H9 (cell line): Measurements from ENCODE around the gene MGST2. TPM values are rescaled to one million over a fixed set of nuclear protein-coding genes. Genes with fewer than 3 reads are reported as not detected.

ENCODE experiments used
- DNase-seq: peaks from one replicate; pipeline ENCODE4 v3.0.0-alpha.2; 2017
- H2AFZ ChIP-seq: one replicate; pipeline ENCODE4 v1.6.1; 2013; ENCODE audit warnings: mild to moderate bottlenecking, low read length, control low read depth, moderate library complexity
- H2AK5ac ChIP-seq: 2 replicates; pipeline ENCODE4 v1.6.1; 2013; ENCODE audit warnings: low read length, control low read depth, mixed read lengths; ENCODE audit not compliant: insufficient read length
- H2BK120ac ChIP-seq: one replicate; pipeline ENCODE4 v1.6.1; 2013; ENCODE audit warnings: low read depth, mild to moderate bottlenecking, low read length, control low read depth, inconsistent platforms; ENCODE audit not compliant: poor library complexity, severe bottlenecking
- H2BK12ac ChIP-seq: 2 replicates; pipeline ENCODE4 v1.6.1; 2013; ENCODE audit warnings: low read length, control low read depth, mixed read lengths, low read depth; ENCODE audit not compliant: insufficient read length
- H2BK15ac ChIP-seq: 2 replicates; pipeline ENCODE4 v1.6.1; 2013; ENCODE audit warnings: low read depth, low read length, control low read depth
- H2BK20ac ChIP-seq: one replicate; pipeline ENCODE4 v1.6.1; 2013; ENCODE audit warnings: low read depth, mild to moderate bottlenecking, low read length, control low read depth, inconsistent platforms; ENCODE audit not compliant: poor library complexity, severe bottlenecking
- H2BK5ac ChIP-seq: 2 replicates; pipeline ENCODE4 v1.6.1; 2013; ENCODE audit warnings: low read length, control low read depth, mixed read lengths; ENCODE audit not compliant: insufficient read length
- H3K14ac ChIP-seq: 2 replicates; pipeline ENCODE4 v1.6.1; 2013; ENCODE audit warnings: low read length, control low read depth; ENCODE audit not compliant: insufficient read depth
- H3K18ac ChIP-seq: 2 replicates; pipeline ENCODE4 v1.6.1; 2013; ENCODE audit warnings: low read depth, mild to moderate bottlenecking, mixed read lengths, low read length, control low read depth; ENCODE audit not compliant: insufficient read length
- H3K23ac ChIP-seq: 2 replicates; pipeline ENCODE4 v1.6.1; 2013; ENCODE audit warnings: low read length, control low read depth, mixed read lengths, low read depth; ENCODE audit not compliant: insufficient read length
- H3K23me2 ChIP-seq: 2 replicates; pipeline ENCODE4 v1.6.1; 2013; ENCODE audit warnings: low read depth, mild to moderate bottlenecking, mixed read lengths, low read length, control low read depth; ENCODE audit not compliant: insufficient read length, poor library complexity, severe bottlenecking
- H3K27ac ChIP-seq: 2 replicates; pipeline ENCODE4 v1.5.1; 2013; ENCODE audit warnings: low read length, control low read depth, mixed read lengths, low read depth; ENCODE audit not compliant: insufficient read length
- H3K27me3 ChIP-seq: 2 replicates; pipeline ENCODE4 v1.6.1; 2013; ENCODE audit warnings: low read length, control low read depth, inconsistent platforms; ENCODE audit not compliant: insufficient read depth
- H3K4ac ChIP-seq: 2 replicates; pipeline ENCODE4 v1.6.1; 2013; ENCODE audit warnings: low read depth, mild to moderate bottlenecking, control low read depth, inconsistent platforms, low read length, moderate library complexity
- H3K4me1 ChIP-seq: 2 replicates; pipeline ENCODE4 v1.6.1; 2013; ENCODE audit warnings: low read length, control low read depth, inconsistent platforms; ENCODE audit not compliant: insufficient read depth
- H3K4me2 ChIP-seq: 2 replicates; pipeline ENCODE4 v1.6.1; 2013; ENCODE audit warnings: low read length, control low read depth, mixed read lengths; ENCODE audit not compliant: insufficient read length, insufficient read depth
- H3K56ac ChIP-seq: 2 replicates; pipeline ENCODE4 v1.6.1; 2013; ENCODE audit warnings: low read depth, mild to moderate bottlenecking, mixed read lengths, low read length, control low read depth; ENCODE audit not compliant: insufficient read length
- H3K79me1 ChIP-seq: 2 replicates; pipeline ENCODE4 v1.6.1; 2013; ENCODE audit warnings: low read depth, mild to moderate bottlenecking, moderate library complexity, low read length, control low read depth, inconsistent platforms; ENCODE audit not compliant: insufficient read depth, poor library complexity, severe bottlenecking
- H3K79me2 ChIP-seq: 2 replicates; pipeline ENCODE4 v1.6.1; 2013; ENCODE audit warnings: low read length, control low read depth, inconsistent platforms; ENCODE audit not compliant: insufficient read depth
- H3K9ac ChIP-seq: 2 replicates; pipeline ENCODE4 v1.6.1; 2013; ENCODE audit warnings: low read length, control low read depth, mixed read lengths; ENCODE audit not compliant: insufficient read length; ENCODE audit errors: extremely low read depth
- H3K9me3 ChIP-seq: one replicate; pipeline ENCODE4 v1.6.1; 2013; ENCODE audit warnings: low read depth, low read length, inconsistent platforms; ENCODE audit not compliant: control insufficient read depth
- H3T11ph ChIP-seq: one replicate; pipeline ENCODE4 v1.6.1; 2013; ENCODE audit warnings: mild to moderate bottlenecking, low read length, control low read depth, inconsistent platforms
- H4K20me1 ChIP-seq: one replicate; pipeline ENCODE4 v1.6.1; 2013; ENCODE audit not compliant: control insufficient read depth, insufficient read length, insufficient read depth
- H4K5ac ChIP-seq: 2 replicates; pipeline ENCODE4 v1.6.1; 2013; ENCODE audit warnings: low read depth, mild to moderate bottlenecking, mixed read lengths, low read length, control low read depth; ENCODE audit not compliant: insufficient read length
- H4K8ac ChIP-seq: replicated peaks from 2 replicates; pipeline ENCODE4 v1.6.1; 2013; ENCODE audit warnings: low read length, control low read depth, mixed read lengths, low read depth; ENCODE audit not compliant: insufficient read length
- H4K91ac ChIP-seq: 2 replicates; pipeline ENCODE4 v1.6.1; 2013; ENCODE audit warnings: low read depth, mild to moderate bottlenecking, moderate library complexity, mixed read lengths, low read length, control low read depth; ENCODE audit not compliant: insufficient read length
- H3K27ac Mint-ChIP-seq, 3 experiments: 2 replicates in 2 of 3; 3 replicates in 1 of 3; pipeline ENCODE4 v1.8.0; 2020 to 2021; ENCODE audit warnings: mixed read lengths in 3 of 3, mild to moderate bottlenecking in 1 of 3, moderate library complexity in 1 of 3
- H3K27me3 Mint-ChIP-seq: 2 replicates; pipeline ENCODE4 v1.8.0; 2021; ENCODE audit warnings: low read depth, mild to moderate bottlenecking, moderate library complexity, mixed read lengths
- H3K36me3 Mint-ChIP-seq, 3 experiments: 2 replicates in 2 of 3; 3 replicates in 1 of 3; pipeline ENCODE4 v1.8.0; 2020 to 2021; ENCODE audit warnings: low read depth in 3 of 3, mixed read lengths in 3 of 3; ENCODE audit not compliant: insufficient read depth in 1 of 3
- H3K4me1 Mint-ChIP-seq, 2 experiments: 2 replicates each; pipeline ENCODE4 v1.8.0; 2020; ENCODE audit warnings: mixed read lengths in 2 of 2
- H3K4me3 Mint-ChIP-seq, 2 experiments: 2 replicates in 1 of 2; 3 replicates in 1 of 2; pipeline ENCODE4 v1.8.0; 2020 to 2021; ENCODE audit warnings: mild to moderate bottlenecking in 2 of 2, mixed read lengths in 2 of 2, moderate library complexity in 1 of 2
- H3K9me3 Mint-ChIP-seq, 2 experiments: 2 replicates in 1 of 2; 3 replicates in 1 of 2; pipeline ENCODE4 v1.8.0; 2020; ENCODE audit warnings: mild to moderate bottlenecking in 2 of 2, mixed read lengths in 2 of 2, moderate library complexity in 1 of 2
- CTCF ChIP-seq: fragments of 200-600 bp; sonication (generic); conservative IDR thresholded peaks from 3 replicates; pipeline ENCODE4 v1.8.0; 2021; ENCODE audit warnings: antibody characterized with exemption, mild to moderate bottlenecking
- WGBS: extraction: QIAGEN DNeasy Blood & Tissue Kit; methylation state at CpG from one replicate; pipeline ENCODE4 v1.1.7; 2013; ENCODE audit warnings: missing lambda C conversion rate, low lambda C conversion rate, mixed read lengths; ENCODE audit not compliant: insufficient read length; ENCODE audit errors: extremely low coverage; 5-methylcytosine and 5-hydroxymethylcytosine counted together
- total RNA-seq: library from RNA; stranded (reverse); gene quantifications from 2 replicates; pipeline ENCODE4 v1.2.1, GENCODE V29; 2021

The MGST2 gene
- total RNA-seq, 1 experiment from 2014 or later: 6.4 TPM

GRCh38 chr4:139625482-139625881, 40.1 kb upstream of the MGST2 start:
- Mint-ChIP-seq H3K9me3 (peaks cover 0 to 14% of the 10 kb centered on the region in 2 experiments; a peak in 2 of 5 replicates), H3K36me3 (no peaks in the 10 kb centered on the region), H3K4me1 (peaks cover 37 to 46% of the 10 kb centered on the region in 2 experiments), H3K27me3 (peaks cover 94% of the 10 kb centered on the region), H3K27ac (no peak overlapping the region), H3K4me3 (no peak overlapping the region)
- Histone ChIP-seq H3K27ac (no peak overlapping the region), H2BK15ac (no peak overlapping the region), H3K9me3 (no peaks in the 10 kb centered on the region), H3K79me2 (no peaks in the 10 kb centered on the region), H3K18ac (no peak overlapping the region), H3K9ac (no peak overlapping the region), H3K4me2 (no peak overlapping the region), H4K20me1 (no peaks in the 10 kb centered on the region), H3K4ac (no peak overlapping the region), H2BK20ac (no peak overlapping the region), H2BK120ac (no peak overlapping the region), H2AK5ac (no peak overlapping the region), H3T11ph (no peak overlapping the region), H2BK5ac (no peak overlapping the region), H3K56ac (no peak overlapping the region), H3K27me3 (peaks cover 38% of the 10 kb centered on the region), H4K91ac (no peak overlapping the region), H2AFZ (no peak overlapping the region), H4K5ac (no peak overlapping the region), H3K79me1 (no peaks in the 10 kb centered on the region), H2BK12ac (no peak overlapping the region), H3K4me1 (peaks cover 6% of the 10 kb centered on the region), H4K8ac (no peak overlapping the region), H3K14ac (no peak overlapping the region), H3K23ac (no peak overlapping the region), H3K23me2 (no peaks in the 10 kb centered on the region)
- no CpG with 5 or more reads among the region's 4 CpGs for WGBS
- no peak for DNase-seq
- no peak for TF ChIP-seq CTCF
